SK-N-SH (cell line): ENCODE results near the gene MRPL18. TPM values are rescaled to one million over a fixed set of nuclear protein-coding genes. Genes with fewer than 3 reads are reported as not detected.

ENCODE experiments used
- CTCF ChIA-PET: fragments of 300-600, 350-600 bp; formaldehyde crosslinking; extraction: SDS; loops from one replicate; lab custom pipeline; 2021; lab: Yijun Ruan, JAX
- POLR2A ChIA-PET: fragments of 350-600 bp; sonication (Branson Sonifier 250); formaldehyde crosslinking; extraction: SDS; loops from one replicate; lab custom pipeline; 2020; ENCODE audit warnings: antibody characterized with exemption, inconsistent platforms; lab: Yijun Ruan, JAX
- DNase-seq: peaks from one replicate; pipeline ENCODE4 v3.0.0; 2012
- H2AFZ ChIP-seq: fragments of 200-600 bp; sonication (generic); 2 replicates; pipeline ENCODE4 v1.8.1; 2016; ENCODE audit warnings: antibody characterized with exemption, mild to moderate bottlenecking, low read depth
- H3F3A ChIP-seq: fragments of 200-600 bp; sonication (generic); replicated peaks from 2 replicates; pipeline ENCODE3; 2016; ENCODE audit warnings: antibody characterized with exemption, mild to moderate bottlenecking; ENCODE audit not compliant: insufficient read depth
- H3K27ac ChIP-seq, 2 experiments: fragments of 200-500 bp in 1 of 2; fragments of 200-600 bp in 1 of 2; sonication (Bioruptor generic) in 1 of 2; sonication (generic), shearing (Covaris generic) in 1 of 2; 2 replicates each; pipeline versions ENCODE4 v1.5.1 to v1.6.1; 2014 to 2016; ENCODE audit warnings: low read depth in 2 of 2, inconsistent platforms in 1 of 2, low read length in 1 of 2, mild to moderate bottlenecking in 1 of 2, mixed read lengths in 1 of 2
- H3K27me3 ChIP-seq: fragments of 200-600 bp; sonication (generic), shearing (Covaris generic); 2 replicates; pipeline ENCODE4 v1.6.1; 2016; ENCODE audit warnings: mixed run types; ENCODE audit not compliant: insufficient read depth
- H3K36me3 ChIP-seq, 2 experiments: fragments of 200-500 bp in 1 of 2; fragments of 200-600 bp in 1 of 2; sonication (Bioruptor generic) in 1 of 2; sonication (generic) in 1 of 2; replicated peaks in 1 of 2; 2 replicates each; pipeline versions ENCODE3 to v1.5.1; 2014 to 2016; ENCODE audit warnings: low read length in 1 of 2, mild to moderate bottlenecking in 1 of 2; ENCODE audit not compliant: insufficient read depth in 2 of 2, control insufficient read depth in 1 of 2
- H3K4me1 ChIP-seq, 2 experiments: fragments of 200-500 bp in 1 of 2; fragments of 200-600 bp in 1 of 2; sonication (Bioruptor generic) in 1 of 2; sonication (generic), shearing (Covaris generic) in 1 of 2; 2 replicates each; pipeline versions ENCODE4 v1.5.1 to v1.6.1; 2014 to 2016; ENCODE audit warnings: low read depth in 1 of 2, low read length in 1 of 2, mixed run types in 1 of 2; ENCODE audit not compliant: insufficient read depth in 2 of 2, control insufficient read depth in 1 of 2
- H3K4me2 ChIP-seq: fragments of 200-600 bp; sonication (generic), shearing (Covaris generic); 2 replicates; pipeline ENCODE4 v1.6.1; 2017; ENCODE audit warnings: mixed run types
- H3K4me3 ChIP-seq, 2 experiments: fragments of 200-500 bp in 1 of 2; fragments of 200-600 bp in 1 of 2; sonication (Bioruptor generic) in 1 of 2; sonication (generic), shearing (Covaris generic) in 1 of 2; 2 replicates each; pipeline versions ENCODE4 v1.5.1 to v1.8.1; 2014 to 2016; ENCODE audit warnings: low read depth in 2 of 2, inconsistent platforms in 1 of 2, low read length in 1 of 2, mild to moderate bottlenecking in 1 of 2, mixed read lengths in 1 of 2, moderate library complexity in 1 of 2
- H3K79me2 ChIP-seq: fragments of 200-600 bp; sonication (generic); 2 replicates; pipeline ENCODE4 v1.8.1; 2017; ENCODE audit warnings: mild to moderate bottlenecking; ENCODE audit not compliant: insufficient read depth
- H3K9ac ChIP-seq: fragments of 200-600 bp; sonication (generic); 2 replicates; pipeline ENCODE4 v1.6.1; 2017; ENCODE audit warnings: mixed run types
- H3K9me2 ChIP-seq: fragments of 200-600 bp; sonication (generic); 2 replicates; pipeline ENCODE4 v1.6.1; 2017; ENCODE audit warnings: mixed run types
- H3K9me3 ChIP-seq: fragments of 200-600 bp; sonication (generic); 2 replicates; pipeline ENCODE4 v1.6.1; 2017; ENCODE audit warnings: mixed run types, mild to moderate bottlenecking, moderate library complexity
- H4K20me1 ChIP-seq: fragments of 200-600 bp; sonication (generic); 2 replicates; pipeline ENCODE4 v1.6.1; 2017; ENCODE audit warnings: mild to moderate bottlenecking, mixed run types; ENCODE audit not compliant: insufficient read depth
- CHD2 ChIP-seq: fragments of 150-350 bp; IDR thresholded peaks from 2 replicates; pipeline ENCODE4 v1.6.1; 2018; ENCODE audit warnings: low read length; ENCODE audit not compliant: partially characterized antibody
- ELF1 ChIP-seq: IDR thresholded peaks from 2 replicates; pipeline ENCODE4 v1.4.0; 2012
- FOXJ3 ChIP-seq: sonication (generic); formaldehyde crosslinking; IDR thresholded peaks from 2 replicates; pipeline ENCODE4 v1.5.1; 2020; ENCODE audit warnings: mild to moderate bottlenecking, missing genetic modification reagents
- FOXM1 ChIP-seq: IDR thresholded peaks from 2 replicates; pipeline ENCODE4 v1.4.0; 2012; ENCODE audit warnings: low read depth, mild to moderate bottlenecking
- MEF2A ChIP-seq: IDR thresholded peaks from 2 replicates; pipeline ENCODE4 v1.4.0; 2012; ENCODE audit warnings: low read depth, borderline replicate concordance
- MXI1 ChIP-seq: IDR thresholded peaks from 2 replicates; pipeline ENCODE4 v1.6.1; 2012; ENCODE audit warnings: mild to moderate bottlenecking, low read depth, low read length, improper control_type of control experiment
- NRF1 ChIP-seq: IDR thresholded peaks from 2 replicates; pipeline ENCODE4 v1.6.1; 2012; ENCODE audit warnings: low read depth, mild to moderate bottlenecking, low read length
- POLR2AphosphoS5 ChIP-seq: IDR thresholded peaks from 2 replicates; pipeline ENCODE4 v1.6.1; 2012; ENCODE audit warnings: low read depth, low read length
- RAD21 ChIP-seq: IDR thresholded peaks from 2 replicates; pipeline ENCODE4 v1.6.1; 2012; ENCODE audit warnings: mild to moderate bottlenecking, low read length
- RCOR1 ChIP-seq: fragments of 150-350 bp; IDR thresholded peaks from 2 replicates; pipeline ENCODE4 v1.6.1; 2017; ENCODE audit warnings: antibody characterized with exemption, low read length
- SIN3A ChIP-seq: IDR thresholded peaks from 2 replicates; pipeline ENCODE4 v1.6.1; 2012; ENCODE audit warnings: low read depth, mild to moderate bottlenecking, low read length, moderate library complexity, borderline replicate concordance
- SMC3 ChIP-seq: IDR thresholded peaks from 2 replicates; pipeline ENCODE4 v1.6.1; 2012; ENCODE audit warnings: low read depth, low read length, improper control_type of control experiment
- TAF1 ChIP-seq: IDR thresholded peaks from 2 replicates; pipeline ENCODE4 v1.6.1; 2012; ENCODE audit warnings: low read depth, mild to moderate bottlenecking, low read length, moderate library complexity, borderline replicate concordance
- TCF12 ChIP-seq: IDR thresholded peaks from 2 replicates; pipeline ENCODE4 v1.4.0; 2012
- WGBS: methylation state at CpG from one replicate; pipeline ENCODE4 v1.1.6; 2017; ENCODE audit warnings: low lambda C conversion rate; 5-methylcytosine and 5-hydroxymethylcytosine counted together
- polyA plus RNA-seq, 3 experiments: library from polyadenylated mRNA; depleted of rRNA; stranded (reverse); fragments of >200 nt; gene quantifications; 2 replicates each; pipeline ENCODE4 v1.2.3, GENCODE V29; 2012
- TF ChIP-seq, protein P1 (sequence below): IDR thresholded peaks from 2 replicates; pipeline ENCODE4 v1.4.0; 2012; ENCODE audit warnings: low read depth, borderline replicate concordance
- TF ChIP-seq, protein P2 (sequence below): IDR thresholded peaks from 2 replicates; pipeline ENCODE4 v1.6.1; 2012; ENCODE audit warnings: mild to moderate bottlenecking, low read depth, low read length, moderate library complexity
- TF ChIP-seq, protein P3 (sequence below): fragments of 150-350 bp; IDR thresholded peaks from 2 replicates; pipeline ENCODE4 v1.6.1; 2016; ENCODE audit warnings: mild to moderate bottlenecking, low read depth, low read length
- TF ChIP-seq, protein P4 (sequence below): IDR thresholded peaks from 2 replicates; pipeline ENCODE4; 2012
- TF ChIP-seq, protein P5 (sequence below): IDR thresholded peaks from 2 replicates; pipeline ENCODE4 v1.4.0; 2012; ENCODE audit warnings: low read depth

The MRPL18 gene
- polyA plus RNA-seq, 1 of the 3 experiments (the other 2 are of a cell fraction) = 84.4 TPM

DNA sequence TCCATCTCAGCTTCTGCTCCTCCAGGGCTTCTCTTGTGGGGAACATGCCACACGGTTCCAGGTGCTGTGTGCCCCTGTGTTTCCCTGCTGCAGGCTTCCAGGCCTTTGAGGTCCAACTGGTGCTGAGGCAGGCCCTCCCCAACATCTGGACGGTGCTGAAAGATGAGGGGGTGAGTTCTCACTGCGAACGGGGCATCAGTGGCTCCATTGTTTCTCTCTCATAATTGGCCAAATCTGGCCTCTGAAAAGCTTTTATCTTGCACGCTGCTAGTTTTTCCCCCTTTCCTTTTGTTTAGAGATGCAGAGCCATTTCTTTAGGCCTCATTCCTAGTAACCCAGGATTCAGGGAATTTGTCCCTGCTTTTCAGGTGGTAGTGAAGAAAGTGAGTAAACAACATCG lies 18.4 kb downstream of the MRPL18 start (continued):
- TF ChIP-seq, protein P1, sequence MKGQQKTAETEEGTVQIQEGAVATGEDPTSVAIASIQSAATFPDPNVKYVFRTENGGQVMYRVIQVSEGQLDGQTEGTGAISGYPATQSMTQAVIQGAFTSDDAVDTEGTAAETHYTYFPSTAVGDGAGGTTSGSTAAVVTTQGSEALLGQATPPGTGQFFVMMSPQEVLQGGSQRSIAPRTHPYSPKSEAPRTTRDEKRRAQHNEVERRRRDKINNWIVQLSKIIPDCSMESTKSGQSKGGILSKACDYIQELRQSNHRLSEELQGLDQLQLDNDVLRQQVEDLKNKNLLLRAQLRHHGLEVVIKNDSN = no peak
- TF ChIP-seq RAD21 = no peak
- no peak for TF ChIP-seq MEF2A
- no peak for TF ChIP-seq CHD2

DNA sequence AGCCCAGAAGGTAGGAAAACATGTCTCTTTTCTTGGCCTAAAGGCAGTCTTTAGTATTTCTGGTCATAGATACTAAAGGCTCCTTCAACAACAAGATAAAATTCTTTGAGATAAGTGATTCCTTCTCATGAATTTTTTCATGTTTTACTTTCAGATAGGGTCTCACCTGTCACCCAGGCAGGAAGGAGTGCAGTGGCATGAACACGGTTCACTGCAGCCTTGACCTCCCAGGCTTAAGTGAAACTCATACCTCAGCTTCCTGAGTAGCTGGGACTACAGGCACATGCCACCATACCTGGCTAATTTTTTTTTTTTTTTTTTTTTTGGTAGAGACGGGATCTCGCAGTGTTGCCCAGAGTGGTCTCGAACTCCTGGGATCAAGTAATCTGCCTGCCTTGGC lies 18.9 kb downstream of the MRPL18 start:
- Histone ChIP-seq H3K27me3 (no peaks in the 10 kb centered on the region), H3K9ac (no peak overlapping the region), H4K20me1 (no peaks in the 10 kb centered on the region), H3K4me1 (no peaks in the 10 kb centered on the region), H3K9me2 (no peaks in the 10 kb centered on the region), H3K36me3 (no peaks in the 10 kb centered on the region), H3K9me3 (no peaks in the 10 kb centered on the region), H3K4me2 (no peak overlapping the region), H3K4me3 (no peak overlapping the region), H2AFZ (no peak overlapping the region), H3K79me2 (no peaks in the 10 kb centered on the region), H3F3A (no peaks in the 10 kb centered on the region), H3K27ac (no peak overlapping the region)
- CTCF ChIA-PET = no interaction called here
- WGBS = 81% methylated on average over 3 of the region's 4 CpGs
- POLR2A ChIA-PET = no interaction called here
- no peak for TF ChIP-seq RCOR1
- no peak for TF ChIP-seq ELF1
- no peak for TF ChIP-seq NRF1
- no peak for DNase-seq

DNA sequence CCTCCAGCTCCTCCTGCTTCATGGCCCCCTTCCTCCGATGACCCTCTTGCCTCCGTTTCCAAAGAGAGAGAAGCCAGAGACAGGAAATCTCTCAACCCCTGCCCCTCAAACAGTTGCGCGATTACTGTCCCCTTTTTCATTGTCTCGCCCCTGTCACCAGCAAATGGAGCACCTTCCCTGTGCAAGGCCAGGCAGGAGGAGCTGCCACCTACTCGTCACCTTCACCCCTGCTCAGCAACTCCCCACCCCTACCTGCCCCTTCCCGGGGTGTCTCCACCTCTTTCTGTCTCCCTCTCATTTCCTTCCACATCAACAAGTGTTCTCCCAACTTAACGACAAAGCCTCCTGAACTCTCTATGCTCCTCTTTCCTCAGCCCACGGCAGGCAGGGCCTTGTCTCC lies 23.5 kb downstream of the MRPL18 start:
- no peaks in the 10 kb centered on the region for H3F3A ChIP-seq
- H3K9me2 ChIP-seq = no peaks in the 10 kb centered on the region
- no peak overlapping the region for H3K27ac ChIP-seq
- no peak overlapping the region for H3K4me2 ChIP-seq
- CTCF ChIA-PET = no interaction called here
- H3K79me2 ChIP-seq = no peaks in the 10 kb centered on the region
- H3K9me3 ChIP-seq = no peaks in the 10 kb centered on the region
- no peak for DNase-seq
- no peak overlapping the region for H2AFZ ChIP-seq
- H4K20me1 ChIP-seq = no peaks in the 10 kb centered on the region
- POLR2A ChIA-PET = no interaction called here
- 70% methylated on average over 9 of the region's 9 CpGs for WGBS
- H3K4me3 ChIP-seq = no peak overlapping the region
- H3K4me1 ChIP-seq = no peaks in the 10 kb centered on the region; a peak in 1 of 4 replicates
- no peak overlapping the region for H3K9ac ChIP-seq
- H3K36me3 ChIP-seq = no peaks in the 10 kb centered on the region
- no peaks in the 10 kb centered on the region; the same call in 1 of the 2 replicates for H3K27me3 ChIP-seq
- TF ChIP-seq FOXM1 (no peak), TCF12 (no peak), TAF1 (no peak), FOXJ3 (CRISPR knock-in tag) (no peak), POLR2AphosphoS5 (no peak), SIN3A (no peak), RCOR1 (no peak), SMC3 (no peak), MXI1 (no peak)
- TF ChIP-seq, protein P2, sequence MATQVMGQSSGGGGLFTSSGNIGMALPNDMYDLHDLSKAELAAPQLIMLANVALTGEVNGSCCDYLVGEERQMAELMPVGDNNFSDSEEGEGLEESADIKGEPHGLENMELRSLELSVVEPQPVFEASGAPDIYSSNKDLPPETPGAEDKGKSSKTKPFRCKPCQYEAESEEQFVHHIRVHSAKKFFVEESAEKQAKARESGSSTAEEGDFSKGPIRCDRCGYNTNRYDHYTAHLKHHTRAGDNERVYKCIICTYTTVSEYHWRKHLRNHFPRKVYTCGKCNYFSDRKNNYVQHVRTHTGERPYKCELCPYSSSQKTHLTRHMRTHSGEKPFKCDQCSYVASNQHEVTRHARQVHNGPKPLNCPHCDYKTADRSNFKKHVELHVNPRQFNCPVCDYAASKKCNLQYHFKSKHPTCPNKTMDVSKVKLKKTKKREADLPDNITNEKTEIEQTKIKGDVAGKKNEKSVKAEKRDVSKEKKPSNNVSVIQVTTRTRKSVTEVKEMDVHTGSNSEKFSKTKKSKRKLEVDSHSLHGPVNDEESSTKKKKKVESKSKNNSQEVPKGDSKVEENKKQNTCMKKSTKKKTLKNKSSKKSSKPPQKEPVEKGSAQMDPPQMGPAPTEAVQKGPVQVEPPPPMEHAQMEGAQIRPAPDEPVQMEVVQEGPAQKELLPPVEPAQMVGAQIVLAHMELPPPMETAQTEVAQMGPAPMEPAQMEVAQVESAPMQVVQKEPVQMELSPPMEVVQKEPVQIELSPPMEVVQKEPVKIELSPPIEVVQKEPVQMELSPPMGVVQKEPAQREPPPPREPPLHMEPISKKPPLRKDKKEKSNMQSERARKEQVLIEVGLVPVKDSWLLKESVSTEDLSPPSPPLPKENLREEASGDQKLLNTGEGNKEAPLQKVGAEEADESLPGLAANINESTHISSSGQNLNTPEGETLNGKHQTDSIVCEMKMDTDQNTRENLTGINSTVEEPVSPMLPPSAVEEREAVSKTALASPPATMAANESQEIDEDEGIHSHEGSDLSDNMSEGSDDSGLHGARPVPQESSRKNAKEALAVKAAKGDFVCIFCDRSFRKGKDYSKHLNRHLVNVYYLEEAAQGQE = no peak
- TF ChIP-seq, protein P3, sequence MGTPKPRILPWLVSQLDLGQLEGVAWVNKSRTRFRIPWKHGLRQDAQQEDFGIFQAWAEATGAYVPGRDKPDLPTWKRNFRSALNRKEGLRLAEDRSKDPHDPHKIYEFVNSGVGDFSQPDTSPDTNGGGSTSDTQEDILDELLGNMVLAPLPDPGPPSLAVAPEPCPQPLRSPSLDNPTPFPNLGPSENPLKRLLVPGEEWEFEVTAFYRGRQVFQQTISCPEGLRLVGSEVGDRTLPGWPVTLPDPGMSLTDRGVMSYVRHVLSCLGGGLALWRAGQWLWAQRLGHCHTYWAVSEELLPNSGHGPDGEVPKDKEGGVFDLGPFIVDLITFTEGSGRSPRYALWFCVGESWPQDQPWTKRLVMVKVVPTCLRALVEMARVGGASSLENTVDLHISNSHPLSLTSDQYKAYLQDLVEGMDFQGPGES = no peak
- TF ChIP-seq, protein P4, sequence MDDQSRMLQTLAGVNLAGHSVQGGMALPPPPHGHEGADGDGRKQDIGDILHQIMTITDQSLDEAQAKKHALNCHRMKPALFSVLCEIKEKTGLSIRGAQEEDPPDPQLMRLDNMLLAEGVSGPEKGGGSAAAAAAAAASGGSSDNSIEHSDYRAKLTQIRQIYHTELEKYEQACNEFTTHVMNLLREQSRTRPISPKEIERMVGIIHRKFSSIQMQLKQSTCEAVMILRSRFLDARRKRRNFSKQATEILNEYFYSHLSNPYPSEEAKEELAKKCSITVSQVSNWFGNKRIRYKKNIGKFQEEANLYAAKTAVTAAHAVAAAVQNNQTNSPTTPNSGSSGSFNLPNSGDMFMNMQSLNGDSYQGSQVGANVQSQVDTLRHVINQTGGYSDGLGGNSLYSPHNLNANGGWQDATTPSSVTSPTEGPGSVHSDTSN = no peak
- TF ChIP-seq, protein P5, sequence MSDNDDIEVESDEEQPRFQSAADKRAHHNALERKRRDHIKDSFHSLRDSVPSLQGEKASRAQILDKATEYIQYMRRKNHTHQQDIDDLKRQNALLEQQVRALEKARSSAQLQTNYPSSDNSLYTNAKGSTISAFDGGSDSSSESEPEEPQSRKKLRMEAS = no peak
- TF ChIP-seq, all 33 proteins: peak for 0
